GM21737 (cell line): ENCODE results near the gene RPL39L.

Experiments used
- ATAC-seq: cut with Tn5 transposase; IDR thresholded peaks from one replicate; pipeline ENCODE4 v1.9.1; 2021; ENCODE audit warnings: mild to moderate bottlenecking, moderate library complexity; ENCODE audit not compliant: unreplicated experiment

The RPL39L gene

GRCh38 chr3:187101184-187102072 lies 37.9 kb downstream of the RPL39L start:
- ATAC-seq: no peak

DNA sequence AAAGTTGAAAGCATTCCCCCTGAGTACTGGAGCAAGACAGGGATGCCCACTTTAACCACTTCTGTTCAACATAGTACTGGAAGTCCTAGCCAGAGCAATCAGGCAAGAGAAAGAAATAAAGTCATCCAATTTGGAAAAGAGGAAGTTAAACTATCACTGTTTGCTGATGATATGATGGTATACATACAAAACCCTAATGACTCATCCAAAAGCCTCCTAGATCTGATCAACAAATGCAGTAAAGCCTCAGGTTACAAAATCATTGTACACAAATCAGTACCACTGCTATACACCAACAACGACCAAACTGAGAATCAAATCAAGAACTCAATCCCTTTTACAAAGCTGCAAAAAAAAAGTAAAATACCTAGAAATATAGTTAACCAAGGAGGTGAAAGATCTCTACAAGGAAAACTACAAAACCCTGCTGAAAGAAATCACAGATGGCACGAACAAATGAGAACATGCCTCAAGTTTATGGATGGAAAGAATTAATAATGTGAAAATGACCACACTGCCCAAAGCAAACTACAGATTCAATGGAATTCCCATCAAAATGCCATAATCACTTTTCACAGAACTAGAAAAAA lies 40.3 kb downstream of the RPL39L start:
- ATAC-seq: no peak

- no peak for ATAC-seq
Observed at GRCh38 chr3:187093320-187093719, 46.0 kb downstream of the RPL39L start.

DNA sequence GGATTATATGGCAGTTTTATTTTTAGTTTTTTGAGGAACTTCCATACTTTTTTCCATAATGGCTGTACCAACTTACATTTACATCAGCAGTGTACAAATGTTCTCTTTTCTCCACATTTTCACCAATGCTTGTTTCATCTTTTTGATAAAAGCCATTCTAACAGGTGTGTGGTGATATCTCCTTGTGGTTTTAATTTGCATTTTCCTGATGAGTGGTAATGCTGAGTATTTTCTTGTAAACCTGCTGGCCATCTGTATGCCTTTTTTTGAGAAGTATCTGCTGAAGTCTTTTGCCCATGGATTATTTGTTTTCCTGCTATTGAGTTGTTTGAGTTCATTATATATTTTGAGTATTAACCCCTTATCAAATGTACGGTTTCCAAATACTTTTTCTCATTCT lies 50.6 kb downstream of the RPL39L start:
- no peak for ATAC-seq

GRCh38 chr3:187086831-187087230 lies 52.5 kb downstream of the RPL39L start:
- ATAC-seq: no peak

GRCh38 chr3:187085933-187086332 lies 53.4 kb downstream of the RPL39L start:
- ATAC-seq: no peak

GRCh38 chr3:187085021-187085666 lies 54.2 kb downstream of the RPL39L start:
- no peak for ATAC-seq

- ATAC-seq: no peak
Observed at GRCh38 chr3:187084580-187084979, 54.7 kb downstream of the RPL39L start.

GRCh38 chr3:187084126-187084525 lies 55.2 kb downstream of the RPL39L start:
- ATAC-seq: no peak

- no peak for ATAC-seq
Observed at GRCh38 chr3:187082758-187083375, 56.4 kb downstream of the RPL39L start.

GRCh38 chr3:187080799-187081450 lies 58.4 kb downstream of the RPL39L start:
- ATAC-seq: no peak

GRCh38 chr3:187079090-187080022 lies 59.9 kb downstream of the RPL39L start:
- ATAC-seq: no peak

GRCh38 chr3:187077537-187077936 lies 61.8 kb downstream of the RPL39L start:
- no peak for ATAC-seq

- no peak for ATAC-seq
Observed at GRCh38 chr3:187077085-187077484, 62.2 kb downstream of the RPL39L start.

- ATAC-seq: no peak
Observed at GRCh38 chr3:187076297-187076696, 63.0 kb downstream of the RPL39L start.

- no peak for ATAC-seq
Observed at GRCh38 chr3:187074846-187075245, 64.5 kb downstream of the RPL39L start.

DNA sequence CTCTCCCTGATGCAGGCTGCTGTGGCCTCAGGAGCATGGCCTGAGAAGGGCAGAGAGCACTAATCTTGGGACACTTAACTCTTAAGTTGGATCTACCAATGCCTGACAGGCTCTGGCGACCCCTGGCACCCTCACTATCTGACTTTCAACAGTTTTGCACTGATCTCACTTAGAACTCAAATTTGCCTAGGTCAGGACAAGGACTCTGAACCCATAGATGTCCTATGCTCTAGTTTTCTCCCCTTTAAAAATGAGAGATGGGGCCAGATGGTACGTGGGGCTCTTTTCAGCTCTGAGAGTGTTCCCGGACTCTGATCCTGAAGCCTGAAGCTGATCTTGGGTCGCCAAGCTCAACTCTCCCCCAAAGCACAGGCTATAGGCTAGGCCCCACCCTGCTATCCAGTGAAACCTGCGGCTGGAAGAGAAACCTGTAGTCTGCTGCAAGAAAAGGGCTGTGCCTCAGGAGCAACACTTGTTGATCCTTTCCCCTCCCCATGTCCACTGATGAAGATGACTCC lies 65.7 kb downstream of the RPL39L start:
- no peak for ATAC-seq

DNA sequence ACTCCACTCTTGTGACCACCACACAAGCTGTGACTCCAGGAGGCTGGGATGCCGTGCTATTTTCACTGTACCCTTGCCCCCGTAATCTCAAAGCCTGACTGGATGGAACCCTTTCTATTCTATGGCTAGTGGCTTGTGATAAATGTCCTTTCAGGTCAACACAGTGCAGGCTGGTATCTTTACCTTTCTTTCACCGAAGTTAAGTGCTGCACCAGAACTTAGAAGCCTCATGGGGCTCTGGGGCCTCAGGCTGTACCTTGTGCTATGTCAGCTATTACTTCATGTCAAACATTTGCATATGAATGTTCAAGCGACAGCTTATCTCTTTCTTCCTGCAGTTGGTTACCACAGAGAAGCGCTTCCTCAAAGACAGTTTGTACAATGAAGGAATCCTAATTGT lies 66.8 kb downstream of the RPL39L start:
- ATAC-seq: no peak

- no peak for ATAC-seq
Observed at GRCh38 chr3:187072102-187072501, 67.2 kb downstream of the RPL39L start.
